PFSK-1 (cell line): ENCODE data around the gene UBE4B.

ENCODE experiments used
- FOXP2 ChIP-seq: optimal IDR thresholded peaks from 2 replicates; pipeline ENCODE3; 2011; ENCODE audit warnings: borderline replicate concordance, control low read depth, inconsistent platforms; ENCODE audit not compliant: insufficient read depth; ENCODE audit errors: extremely low read length, extremely low read depth
- POLR2AphosphoS5 ChIP-seq: IDR thresholded peaks from 2 replicates; pipeline ENCODE4 v1.6.1; 2012; ENCODE audit warnings: low read depth, mild to moderate bottlenecking, control low read depth, low read length, moderate library complexity
- SIN3A ChIP-seq: IDR thresholded peaks from 2 replicates; pipeline ENCODE4 v1.6.1; 2012; ENCODE audit warnings: mild to moderate bottlenecking, low read length, moderate library complexity, borderline replicate concordance; ENCODE audit not compliant: insufficient read depth
- TAF1 ChIP-seq: IDR thresholded peaks from 2 replicates; pipeline ENCODE4 v1.6.1; 2012; ENCODE audit warnings: low read length, control low read depth, borderline replicate concordance; ENCODE audit not compliant: insufficient read depth
- TF ChIP-seq, protein P1 (sequence below), 2 experiments: IDR thresholded peaks; 2 replicates each; pipeline versions ENCODE4 v1.6.1 to v1.8.0; 2011 to 2012; ENCODE audit warnings: low read depth in 2 of 2, low read length in 2 of 2, control low read depth in 1 of 2, inconsistent platforms in 1 of 2, mild to moderate bottlenecking in 1 of 2, moderate library complexity in 1 of 2; ENCODE audit not compliant: insufficient read depth in 1 of 2

The UBE4B gene

DNA sequence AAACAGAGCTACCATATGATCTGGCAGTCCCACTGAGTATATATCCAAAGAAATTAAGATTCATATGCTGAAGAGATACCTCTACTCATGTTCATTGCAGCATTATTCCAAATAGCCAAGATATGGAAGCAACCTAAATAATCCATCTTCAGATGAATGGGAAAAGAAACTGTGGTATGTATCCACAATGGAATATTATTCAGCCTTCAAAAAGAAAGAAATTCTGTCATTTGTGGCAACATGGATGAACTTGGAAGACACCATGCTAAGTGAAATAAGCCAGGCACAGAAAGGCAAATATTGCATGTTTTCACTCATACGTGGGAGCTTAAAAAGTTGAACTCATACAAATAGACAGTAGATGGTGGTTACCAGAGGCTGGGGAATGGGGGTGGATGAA is 47.8 kb downstream of the UBE4B start:
- TF ChIP-seq POLR2AphosphoS5: no peak

DNA sequence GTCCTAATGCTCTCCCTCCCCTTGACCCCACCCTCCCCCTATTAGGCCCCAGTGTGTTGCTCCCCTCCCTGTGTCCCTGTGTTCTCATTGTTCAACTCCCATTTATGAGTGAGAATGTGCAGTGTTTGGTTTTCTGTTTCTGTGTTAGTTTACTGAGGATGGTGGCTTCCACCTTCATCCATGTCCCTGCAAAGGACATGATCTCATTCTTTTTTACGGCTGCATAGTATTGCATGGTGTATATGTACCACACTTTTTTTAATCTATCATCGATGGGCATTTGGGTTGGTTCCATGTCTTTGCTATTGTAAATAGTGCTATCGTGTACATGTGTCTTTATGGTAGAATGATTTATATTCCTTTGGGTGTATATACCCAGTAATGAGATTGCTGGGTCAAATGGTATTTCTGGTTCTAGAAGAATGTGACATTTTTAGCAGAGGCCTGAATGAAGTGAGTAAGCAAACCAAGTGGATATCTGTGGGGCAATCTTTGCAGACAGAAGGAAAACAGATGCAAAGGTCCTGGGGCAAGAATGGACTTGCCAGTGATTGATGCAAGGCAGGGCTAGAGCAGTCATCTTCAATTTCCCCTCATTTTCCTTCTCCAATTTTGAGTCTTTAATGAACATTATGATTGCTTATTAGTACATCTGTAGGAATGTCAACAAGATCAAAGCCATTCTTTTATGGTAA is 50.2 kb downstream of the UBE4B start:
- TF ChIP-seq FOXP2 (no peak), TAF1 (no peak), SIN3A (no peak), POLR2AphosphoS5 (no peak)
- TF ChIP-seq, protein P1, sequence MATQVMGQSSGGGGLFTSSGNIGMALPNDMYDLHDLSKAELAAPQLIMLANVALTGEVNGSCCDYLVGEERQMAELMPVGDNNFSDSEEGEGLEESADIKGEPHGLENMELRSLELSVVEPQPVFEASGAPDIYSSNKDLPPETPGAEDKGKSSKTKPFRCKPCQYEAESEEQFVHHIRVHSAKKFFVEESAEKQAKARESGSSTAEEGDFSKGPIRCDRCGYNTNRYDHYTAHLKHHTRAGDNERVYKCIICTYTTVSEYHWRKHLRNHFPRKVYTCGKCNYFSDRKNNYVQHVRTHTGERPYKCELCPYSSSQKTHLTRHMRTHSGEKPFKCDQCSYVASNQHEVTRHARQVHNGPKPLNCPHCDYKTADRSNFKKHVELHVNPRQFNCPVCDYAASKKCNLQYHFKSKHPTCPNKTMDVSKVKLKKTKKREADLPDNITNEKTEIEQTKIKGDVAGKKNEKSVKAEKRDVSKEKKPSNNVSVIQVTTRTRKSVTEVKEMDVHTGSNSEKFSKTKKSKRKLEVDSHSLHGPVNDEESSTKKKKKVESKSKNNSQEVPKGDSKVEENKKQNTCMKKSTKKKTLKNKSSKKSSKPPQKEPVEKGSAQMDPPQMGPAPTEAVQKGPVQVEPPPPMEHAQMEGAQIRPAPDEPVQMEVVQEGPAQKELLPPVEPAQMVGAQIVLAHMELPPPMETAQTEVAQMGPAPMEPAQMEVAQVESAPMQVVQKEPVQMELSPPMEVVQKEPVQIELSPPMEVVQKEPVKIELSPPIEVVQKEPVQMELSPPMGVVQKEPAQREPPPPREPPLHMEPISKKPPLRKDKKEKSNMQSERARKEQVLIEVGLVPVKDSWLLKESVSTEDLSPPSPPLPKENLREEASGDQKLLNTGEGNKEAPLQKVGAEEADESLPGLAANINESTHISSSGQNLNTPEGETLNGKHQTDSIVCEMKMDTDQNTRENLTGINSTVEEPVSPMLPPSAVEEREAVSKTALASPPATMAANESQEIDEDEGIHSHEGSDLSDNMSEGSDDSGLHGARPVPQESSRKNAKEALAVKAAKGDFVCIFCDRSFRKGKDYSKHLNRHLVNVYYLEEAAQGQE (IDR thresholded peaks at IDR 0.05; ENCODE audit: insufficient read depth in 1 of 2, low read depth in 2 of 2, low read length in 2 of 2): no peak

GRCh38 chr1:10084045-10084444 is 51.3 kb downstream of the UBE4B start:
- TF ChIP-seq TAF1: no peak
- no peak for TF ChIP-seq FOXP2
- TF ChIP-seq, protein P1 (IDR thresholded peaks at IDR 0.05; ENCODE audit: insufficient read depth in 1 of 2, low read depth in 2 of 2, low read length in 2 of 2): no peak
- TF ChIP-seq SIN3A: no peak
- no peak for TF ChIP-seq POLR2AphosphoS5

- TF ChIP-seq FOXP2 (no peak), TAF1 (no peak), SIN3A (no peak), POLR2AphosphoS5 (no peak)
- TF ChIP-seq, protein P1 (IDR thresholded peaks at IDR 0.05; ENCODE audit: insufficient read depth in 1 of 2, low read depth in 2 of 2, low read length in 2 of 2): no peak
Measured at GRCh38 chr1:10085076-10085475, 52.3 kb downstream of the UBE4B start.

DNA sequence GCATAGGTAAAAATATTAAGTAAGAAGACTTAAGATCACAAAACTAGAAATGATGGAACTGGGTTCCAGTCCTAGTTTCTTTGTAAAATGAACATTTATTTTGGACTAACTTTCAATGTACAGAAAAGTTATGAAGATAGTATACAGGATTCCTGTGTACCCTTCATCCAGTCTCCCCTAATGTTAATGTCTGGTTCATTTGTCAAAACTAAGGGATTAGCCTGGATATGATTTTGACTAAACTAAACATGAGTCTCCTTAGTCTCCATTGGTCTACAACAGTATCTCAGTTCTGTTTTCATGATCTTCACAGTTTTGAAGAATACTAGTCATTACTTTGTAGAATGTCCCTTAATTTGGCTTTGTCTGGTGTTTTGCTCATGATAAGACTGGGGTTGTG is 54.5 kb downstream of the UBE4B start:
- TF ChIP-seq, protein P1 (IDR thresholded peaks at IDR 0.05; ENCODE audit: insufficient read depth in 1 of 2, low read depth in 2 of 2, low read length in 2 of 2): no peak
- TF ChIP-seq FOXP2 (no peak), SIN3A (no peak), TAF1 (no peak), POLR2AphosphoS5 (no peak)
